8988T (cell line): ENCODE measurements around the gene NDE1.
"Not testable (repeated sequence)": the region's sequence is repeated elsewhere in the genome, so short reads cannot be mapped to it uniquely, and the experiment has no call there.

ENCODE experiments used
- DNase-seq: peaks from one replicate; pipeline ENCODE4 v3.0.0; 2011

The NDE1 gene

GRCh38 chr16:15650019-15650697 lies at the start of gene NDE1:
NDE1 (plus strand) TSS chr16:15650245; CDS start chr16:15664779, 14,534 bp downstream.
- DNase-seq = peak; percentile 64

- no peak for DNase-seq
Measured at GRCh38 chr16:15601212-15601879, 48.7 kb upstream of the NDE1 start.

- no peak for DNase-seq
Measured at GRCh38 chr16:15602285-15603044, 47.6 kb upstream of the NDE1 start.

GRCh38 chr16:15604460-15605440 lies 45.3 kb upstream of the NDE1 start:
- no peak for DNase-seq

- DNase-seq = no peak
Measured at GRCh38 chr16:15605839-15606517, 44.1 kb upstream of the NDE1 start.

- no peak for DNase-seq
Measured at GRCh38 chr16:15606518-15607220, 43.4 kb upstream of the NDE1 start.

- DNase-seq = not testable (repeated sequence)
Measured at GRCh38 chr16:15607221-15607699, 42.8 kb upstream of the NDE1 start.

- no peak for DNase-seq
Measured at GRCh38 chr16:15607700-15608396, 42.2 kb upstream of the NDE1 start.

GRCh38 chr16:15608398-15609285 lies 41.4 kb upstream of the NDE1 start:
- no peak for DNase-seq

GRCh38 chr16:15609286-15609649 lies 40.8 kb upstream of the NDE1 start:
- DNase-seq = no peak

GRCh38 chr16:15610369-15610871 lies 39.6 kb upstream of the NDE1 start:
- no peak for DNase-seq

- no peak for DNase-seq
Measured at GRCh38 chr16:15611610-15612009, 38.4 kb upstream of the NDE1 start.

- DNase-seq = no peak
Measured at GRCh38 chr16:15613676-15614075, 36.4 kb upstream of the NDE1 start.

GRCh38 chr16:15616012-15616411 lies 34.0 kb upstream of the NDE1 start:
- DNase-seq = no peak

GRCh38 chr16:15616475-15617165 lies 33.4 kb upstream of the NDE1 start:
- no peak for DNase-seq

- no peak for DNase-seq
Measured at GRCh38 chr16:15617901-15618300, 32.1 kb upstream of the NDE1 start.

- DNase-seq = no peak
Measured at GRCh38 chr16:15618392-15618791, 31.7 kb upstream of the NDE1 start.

- no peak for DNase-seq
Measured at GRCh38 chr16:15620611-15621195, 29.3 kb upstream of the NDE1 start.
